ENCODE data around the gene PACRG.

DNA sequence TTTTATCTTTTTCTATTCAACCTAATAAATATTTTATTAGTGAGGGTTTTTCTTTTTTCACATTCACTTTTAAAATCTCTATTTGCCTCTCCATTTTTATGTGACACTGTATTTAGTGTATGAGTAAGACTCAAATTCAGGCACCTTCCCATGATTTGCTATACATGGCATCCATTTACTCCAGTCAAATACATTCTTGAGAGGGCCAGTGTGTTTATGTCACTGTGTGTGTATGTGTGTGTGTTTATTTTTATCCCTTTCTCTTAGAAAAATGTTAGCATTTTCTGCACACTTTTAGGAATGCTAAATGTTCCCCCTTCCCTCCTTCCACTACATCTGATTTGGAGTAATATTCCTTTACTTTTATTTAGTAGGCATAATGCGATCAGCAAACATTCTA lies 290.0 kb downstream of the PACRG start:
- TF ChIP-seq GATA3 (IDR thresholded peaks at IDR 0.05; ENCODE audit: low read depth, low read length) (no peak), GATA2 (IDR thresholded peaks at IDR 0.05; ENCODE audit: low read depth, low read length) (no peak)
